ENCODE measurements around the gene ABCB9.

Gene ABCB9

GRCh38 chr12:122920687-122921086, 45.6 kb downstream of the ABCB9 start:
- Histone ChIP-seq H3K4me3 (ENCODE audit: low read length) (no peak overlapping the region), H3K27ac (ENCODE audit: low read depth, low read length) (no peak overlapping the region), H3K4me1 (ENCODE audit: control insufficient read depth, low read length) (0 out of 2 replicates have a peak, but pooled peaks cover 4% of the 10 kb centered on the region), H3K9me3 (ENCODE audit: control insufficient read depth, insufficient read depth, low read length) (no peaks in the 10 kb centered on the region), H3K36me3 (ENCODE audit: control insufficient read depth, low read length) (no peaks in the 10 kb centered on the region), H3F3A (ENCODE audit: control insufficient read depth, insufficient read depth) (no peaks in the 10 kb centered on the region), H3K9me2 (replicated peaks; ENCODE audit: control insufficient read depth, low read length) (no peaks in the 10 kb centered on the region), H3K4me2 (ENCODE audit: low read length) (no peak overlapping the region), H4K20me1 (ENCODE audit: control insufficient read depth, insufficient read depth, low read depth, low read length) (no peaks in the 10 kb centered on the region), H3K27me3 (ENCODE audit: control insufficient read depth, low read length) (no peaks in the 10 kb centered on the region), H3K79me2 (ENCODE audit: control insufficient read depth, low read length) (no peaks in the 10 kb centered on the region)
- TF ChIP-seq CTCF (IDR thresholded peaks at IDR 0.05; ENCODE audit: low read depth, low read length, poor library complexity, severe bottlenecking): no peak

- no peak overlapping the region for H3K4me2 ChIP-seq (ENCODE audit: low read length)
- H3F3A ChIP-seq (ENCODE audit: control insufficient read depth, insufficient read depth): no peaks in the 10 kb centered on the region
These were observed 47.4 kb downstream of the ABCB9 start for GRCh38 chr12:122918827-122919226.

GRCh38 chr12:122917507-122918121, 48.6 kb downstream of the ABCB9 start:
- H3K4me1 ChIP-seq (ENCODE audit: control insufficient read depth, low read length): 0 out of 2 replicates have a peak, but pooled peaks cover 4% of the 10 kb centered on the region
- no peak overlapping the region for H3K4me2 ChIP-seq (ENCODE audit: low read length)
- H3K9me3 ChIP-seq (ENCODE audit: control insufficient read depth, insufficient read depth, low read length): no peaks in the 10 kb centered on the region
- no peak overlapping the region for H3K4me3 ChIP-seq (ENCODE audit: low read length)
- H3F3A ChIP-seq (ENCODE audit: control insufficient read depth, insufficient read depth): no peaks in the 10 kb centered on the region
- no peaks in the 10 kb centered on the region for H3K79me2 ChIP-seq (ENCODE audit: control insufficient read depth, low read length)
- H3K36me3 ChIP-seq (ENCODE audit: control insufficient read depth, low read length): no peaks in the 10 kb centered on the region
- no peaks in the 10 kb centered on the region for H3K9me2 ChIP-seq (replicated peaks; ENCODE audit: control insufficient read depth, low read length)
- H4K20me1 ChIP-seq (ENCODE audit: control insufficient read depth, insufficient read depth, low read depth, low read length): no peaks in the 10 kb centered on the region
- TF ChIP-seq EZH2phosphoT487 (IDR thresholded peaks at IDR 0.05; ENCODE audit: borderline replicate concordance, low read length) (no peak), CTCF (IDR thresholded peaks at IDR 0.05; ENCODE audit: low read depth, low read length, poor library complexity, severe bottlenecking) (no peak)
- no peak overlapping the region for H3K27ac ChIP-seq (ENCODE audit: low read depth, low read length)
- no peaks in the 10 kb centered on the region for H3K27me3 ChIP-seq (ENCODE audit: control insufficient read depth, low read length)

More at GRCh38 chr12:122918827-122919226, 47.4 kb downstream of the ABCB9 start:
- no peaks in the 10 kb centered on the region for H3K9me2 ChIP-seq (replicated peaks; ENCODE audit: control insufficient read depth, low read length)
- TF ChIP-seq EZH2phosphoT487 (IDR thresholded peaks at IDR 0.05; ENCODE audit: borderline replicate concordance, low read length) (no peak), CTCF (IDR thresholded peaks at IDR 0.05; ENCODE audit: low read depth, low read length, poor library complexity, severe bottlenecking) (no peak)
- H3K36me3 ChIP-seq (ENCODE audit: control insufficient read depth, low read length): no peaks in the 10 kb centered on the region
- H3K9me3 ChIP-seq (ENCODE audit: control insufficient read depth, insufficient read depth, low read length): no peaks in the 10 kb centered on the region
- H3K4me1 ChIP-seq (ENCODE audit: control insufficient read depth, low read length): 0 out of 2 replicates have a peak, but pooled peaks cover 4% of the 10 kb centered on the region
- H4K20me1 ChIP-seq (ENCODE audit: control insufficient read depth, insufficient read depth, low read depth, low read length): no peaks in the 10 kb centered on the region
- no peak overlapping the region for H3K4me3 ChIP-seq (ENCODE audit: low read length)
- H3K27me3 ChIP-seq (ENCODE audit: control insufficient read depth, low read length): no peaks in the 10 kb centered on the region
- H3K79me2 ChIP-seq (ENCODE audit: control insufficient read depth, low read length): no peaks in the 10 kb centered on the region
- no peak overlapping the region for H3K27ac ChIP-seq (ENCODE audit: low read depth, low read length)

All from DOHH2 (cell line).